Stimulated activated CD4-positive, alpha-beta T cell treated with anti-CD3 and anti-CD28 coated beads, Interleukin-2, amount 100 ng/mL, for 48 hours (primary cell): ENCODE data around the gene MATN3.

ENCODE experiments used
- DNase-seq, 2 donors: peaks; one replicate each; pipeline ENCODE4 v3.0.0-alpha.2; 2020

MATN3 gene

DNA sequence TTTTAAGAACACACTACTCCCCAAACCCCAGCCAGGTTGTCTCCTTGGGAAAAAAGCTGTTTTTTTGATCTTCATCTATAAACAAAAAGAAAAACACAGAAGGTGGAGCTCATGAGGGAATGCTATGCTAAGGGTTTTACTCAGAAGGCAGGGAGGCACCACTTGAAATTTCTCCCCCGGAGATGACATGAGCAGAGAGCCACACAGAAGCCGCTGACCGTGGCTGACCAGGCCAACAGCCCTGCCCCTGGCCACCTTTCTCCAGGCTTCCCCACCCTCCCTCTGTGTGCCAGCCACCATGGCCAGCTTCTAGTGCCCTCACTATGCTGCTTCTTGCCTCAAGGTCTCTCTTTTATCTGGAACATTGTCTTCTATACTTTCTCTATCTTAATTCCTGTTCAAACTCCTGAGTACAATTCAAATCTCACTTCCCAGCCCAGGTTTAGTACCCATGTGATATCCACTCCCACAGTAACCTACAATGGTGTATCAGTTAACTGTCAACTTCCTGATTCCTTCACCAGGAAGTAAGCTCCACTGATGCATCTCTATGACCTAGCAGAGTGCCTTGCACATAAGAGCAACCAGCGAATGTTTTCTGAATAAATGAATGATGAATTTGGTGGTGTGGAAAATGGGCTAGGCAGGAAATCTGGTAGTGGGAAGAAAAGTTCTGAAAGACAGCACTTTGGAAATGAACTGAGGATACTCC is 23.6 kb upstream of the MATN3 start:
- DNase-seq = no peak

- DNase-seq = no peak
Observed at GRCh38 chr2:20034821-20035220, 22.4 kb upstream of the MATN3 start.

GRCh38 chr2:20034218-20034617 is 21.8 kb upstream of the MATN3 start:
- no peak for DNase-seq

DNA sequence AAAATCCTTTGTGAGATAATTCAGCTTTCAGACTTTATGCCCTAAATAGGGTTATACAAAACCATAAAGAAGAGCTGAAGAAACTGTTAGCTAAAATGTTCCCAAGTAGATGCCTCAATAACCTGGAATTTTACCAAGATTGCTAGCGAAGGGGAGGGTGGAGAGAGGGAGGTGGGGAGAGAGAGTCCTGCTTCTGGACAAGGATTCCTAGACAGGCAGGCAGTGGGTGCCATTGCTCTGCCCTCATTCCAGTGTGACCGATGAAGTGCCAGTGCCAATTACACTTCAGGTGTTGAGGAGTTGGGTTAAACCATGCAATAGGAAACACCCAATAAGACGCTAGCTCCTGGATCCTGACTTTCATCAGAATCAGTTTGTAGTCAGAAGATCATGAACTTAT is 20.9 kb upstream of the MATN3 start:
- no peak for DNase-seq

- no peak for DNase-seq
Observed at GRCh38 chr2:20030224-20030623, 17.8 kb upstream of the MATN3 start.

DNA sequence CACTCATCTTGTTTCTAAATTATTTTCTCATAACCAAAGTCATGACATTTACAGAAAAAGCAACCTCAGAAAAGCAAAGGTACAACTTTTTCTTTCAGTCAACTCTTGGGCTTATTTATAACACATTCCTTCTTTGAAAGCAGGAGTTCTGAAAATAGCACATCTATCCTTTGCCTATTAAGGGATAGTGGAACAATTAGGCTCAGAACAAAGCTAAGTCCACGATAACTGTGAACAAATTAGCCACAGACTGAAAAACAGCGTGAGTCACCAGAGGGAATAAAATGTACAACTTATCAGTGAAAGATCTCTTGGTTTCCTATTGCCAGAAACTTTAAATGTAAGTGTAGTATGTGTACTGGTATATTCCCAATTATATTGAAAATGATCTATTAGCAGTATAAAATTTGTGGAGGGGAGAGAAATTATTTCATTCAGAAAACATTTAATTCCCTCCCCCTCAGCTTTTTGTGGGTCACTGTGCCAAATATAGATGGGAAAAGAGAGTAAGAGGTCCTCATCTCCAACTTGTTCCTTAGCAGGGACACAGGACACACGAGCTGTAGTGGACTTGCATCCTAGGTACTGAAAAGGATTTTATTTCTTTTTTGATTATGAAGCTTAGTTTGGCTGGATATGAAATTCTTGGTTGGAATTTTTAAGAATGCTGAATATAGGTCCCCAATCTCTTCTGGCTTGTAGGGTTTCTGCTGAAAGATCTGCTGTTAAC is 15.4 kb upstream of the MATN3 start:
- no peak for DNase-seq

DNA sequence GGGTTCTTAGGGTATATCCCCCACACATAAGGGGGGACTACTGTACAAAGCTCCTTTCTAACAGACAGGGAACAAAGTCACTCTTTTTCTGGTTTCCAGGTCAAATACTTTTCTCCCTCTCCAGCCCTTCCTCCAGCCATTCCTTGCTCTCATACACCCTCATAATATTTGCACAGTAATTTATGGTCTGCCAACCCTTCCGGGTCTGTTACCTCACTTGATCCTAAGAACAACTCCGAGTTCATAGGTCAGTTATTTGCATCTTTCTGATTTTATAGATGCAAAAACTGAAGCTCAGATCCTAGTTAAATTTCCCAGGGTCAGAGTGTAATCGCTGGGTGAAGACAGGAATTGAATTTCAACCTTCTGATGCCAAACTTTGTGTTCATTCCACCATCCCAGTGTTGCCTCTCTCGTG is 14.8 kb upstream of the MATN3 start:
- no peak for DNase-seq

DNA sequence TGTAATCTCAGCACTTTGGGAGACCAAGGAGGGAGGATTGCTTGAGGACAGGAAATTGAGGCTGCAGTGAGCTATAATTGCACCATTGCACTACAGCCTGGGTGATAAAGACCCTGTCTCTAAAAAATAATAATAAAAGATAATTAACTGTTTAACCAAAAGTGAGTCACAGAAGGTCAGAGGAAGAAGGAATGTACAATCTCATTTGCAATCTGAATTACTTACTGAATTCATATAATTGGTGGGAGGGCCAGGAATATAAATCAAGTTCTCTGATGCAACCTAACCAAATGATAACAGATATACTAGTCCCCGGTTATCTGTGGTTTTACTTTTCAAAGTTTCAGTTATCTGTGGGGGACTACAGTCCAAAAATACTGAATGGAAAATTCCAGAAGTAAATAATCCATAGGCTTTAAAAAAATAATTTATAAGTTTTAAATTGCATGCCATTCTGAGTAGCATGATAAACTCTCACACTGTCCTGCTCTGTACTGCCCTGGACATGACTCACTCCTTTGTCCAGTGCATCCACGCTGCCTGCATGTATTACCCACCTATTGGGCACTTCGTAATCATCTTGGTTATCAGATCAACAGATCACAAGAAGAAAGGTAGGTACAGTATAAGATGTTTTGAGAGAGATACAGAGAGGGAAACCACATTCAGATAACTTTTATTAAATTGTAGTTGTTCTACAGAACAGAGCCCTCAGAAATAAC is 12.8 kb upstream of the MATN3 start:
- DNase-seq = no peak

DNA sequence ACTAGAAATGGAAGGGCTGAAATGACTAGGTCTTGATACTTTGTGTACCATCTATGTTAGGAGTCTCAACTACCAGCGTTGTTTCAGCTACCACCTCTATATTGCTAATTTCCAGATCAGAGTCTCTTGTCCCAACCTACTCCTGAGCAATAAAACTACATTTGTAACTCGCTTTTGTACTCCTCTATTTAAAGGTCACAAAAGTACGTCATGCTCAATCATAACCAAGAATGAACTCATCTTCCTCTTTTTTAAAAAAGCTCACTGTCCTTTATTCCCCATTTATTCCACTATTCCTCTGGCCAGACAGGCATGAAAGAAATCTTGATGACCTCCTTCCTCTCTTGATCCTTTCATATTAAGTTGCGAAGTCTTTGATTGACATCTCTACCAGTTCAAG is 11.2 kb upstream of the MATN3 start:
- no peak for DNase-seq

DNA sequence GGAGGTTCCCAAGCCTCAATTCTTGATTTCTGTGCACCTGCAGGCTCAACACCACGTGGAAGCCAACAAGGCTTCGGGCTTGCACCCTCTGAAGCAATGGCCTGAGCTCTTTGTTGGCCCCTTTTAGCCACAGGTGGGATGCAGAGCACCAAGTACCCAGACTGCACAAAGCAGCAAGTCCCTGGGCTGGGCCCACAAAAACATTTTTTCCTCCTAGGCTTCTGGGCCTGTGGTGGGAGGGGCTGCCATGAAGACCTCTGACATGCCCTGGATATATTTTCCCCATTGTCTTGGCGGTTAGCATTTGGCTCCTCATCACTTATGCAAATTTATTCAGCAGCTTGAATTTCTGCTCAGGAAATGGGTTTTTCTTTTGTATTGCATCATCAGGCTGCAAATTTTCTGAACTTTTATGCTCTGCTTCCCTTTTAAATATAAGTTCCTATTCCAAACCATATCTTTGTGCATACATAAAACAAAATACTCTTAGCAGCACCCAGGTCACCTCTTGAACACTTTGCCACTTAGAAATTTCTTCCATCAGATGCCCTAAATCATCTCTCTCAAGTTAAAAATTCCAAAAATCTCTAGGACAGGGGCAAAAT is 9.0 kb upstream of the MATN3 start:
- DNase-seq = no peak

DNA sequence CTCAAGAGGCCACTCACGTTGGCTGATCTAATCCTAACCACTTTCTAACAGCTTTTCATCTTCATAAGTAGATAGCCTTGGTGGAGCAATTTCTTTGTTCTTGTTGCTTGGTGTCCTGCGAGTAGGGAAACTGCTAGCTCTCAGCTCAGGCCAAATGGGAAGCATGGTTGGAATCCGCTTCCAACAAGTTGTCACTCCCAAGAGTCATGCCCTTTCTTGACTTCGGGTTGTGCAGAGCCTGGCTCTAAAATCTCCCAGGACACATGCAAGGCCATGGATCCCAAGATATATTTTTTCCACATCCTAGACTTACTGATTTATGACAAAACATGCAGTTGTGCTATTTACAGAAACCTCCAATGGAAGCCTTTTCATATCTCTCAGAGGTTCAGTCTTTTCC is 7.3 kb upstream of the MATN3 start:
- DNase-seq = no peak

DNA sequence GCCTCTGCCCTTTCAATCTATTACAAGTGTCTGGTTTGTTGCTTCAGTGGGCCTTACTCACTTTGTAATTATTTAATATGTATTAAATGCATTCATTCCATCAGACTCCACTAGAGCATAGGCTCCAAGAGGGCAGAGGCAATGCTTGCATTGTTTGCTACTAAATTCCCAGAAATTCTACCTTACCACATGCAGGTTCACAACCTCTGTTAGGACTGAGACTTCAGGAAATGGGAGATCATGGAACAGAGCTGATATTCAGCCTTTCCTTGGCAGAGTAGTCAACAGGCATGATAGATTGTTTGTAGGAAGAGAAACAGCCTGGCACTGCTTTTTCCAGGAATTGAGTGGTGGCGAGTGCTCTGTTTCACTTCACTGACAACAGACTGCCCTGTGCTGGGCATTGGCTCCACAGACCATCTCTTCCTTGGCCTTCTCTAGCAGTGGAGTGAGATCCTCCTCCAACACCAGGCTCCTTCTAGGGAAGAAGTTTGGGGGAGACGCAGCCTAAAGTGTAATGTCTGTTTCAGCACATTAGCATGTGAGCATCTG is 6.2 kb upstream of the MATN3 start:
- no peak for DNase-seq

DNA sequence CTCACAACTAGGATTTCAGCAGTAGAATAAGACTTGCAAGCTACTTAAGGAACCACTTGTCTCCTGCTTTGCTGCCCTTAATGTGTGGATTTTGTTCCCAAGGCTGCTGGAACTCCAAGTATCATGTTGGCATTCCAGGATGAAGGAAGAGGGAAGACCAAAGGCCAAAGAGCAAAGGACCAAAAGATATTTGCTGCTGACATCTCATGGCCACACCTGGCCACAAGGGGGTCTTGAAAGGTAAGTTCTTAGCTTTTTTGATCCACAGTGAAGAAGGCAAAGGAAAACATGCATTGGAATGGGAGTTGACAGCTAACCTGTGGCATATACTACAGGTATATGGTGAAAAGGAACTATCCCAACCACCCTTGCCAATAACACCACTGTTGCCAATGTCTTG is 3.9 kb upstream of the MATN3 start:
- DNase-seq = no peak

DNA sequence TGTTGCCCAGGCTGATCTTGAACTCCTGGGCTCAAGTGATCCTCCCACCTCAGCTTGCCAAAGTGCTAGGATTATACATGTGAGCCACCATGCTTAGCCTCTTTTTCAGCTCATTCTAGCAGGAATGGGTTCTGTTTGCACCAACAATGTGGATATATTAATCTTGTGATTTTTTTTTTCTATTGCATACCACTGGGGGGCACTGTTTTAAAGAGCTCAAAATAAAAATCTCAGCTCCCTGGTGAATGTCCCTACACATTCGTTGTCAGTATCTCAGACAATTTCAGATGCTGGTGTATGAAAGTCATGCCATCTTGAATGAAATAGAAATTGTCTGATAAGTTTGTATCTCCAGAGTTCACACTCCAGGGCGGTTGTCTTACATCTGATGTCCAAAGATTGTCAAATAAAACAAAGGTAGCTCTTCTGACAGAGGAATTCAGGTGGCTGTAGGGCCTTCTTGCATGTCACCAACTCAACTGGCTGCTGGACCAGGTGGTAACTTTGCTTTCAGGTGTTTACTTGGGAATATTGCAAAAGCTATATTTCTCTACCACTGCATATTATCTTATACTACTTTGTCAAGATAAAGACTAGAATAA is 3.1 kb upstream of the MATN3 start:
- no peak for DNase-seq

- no peak for DNase-seq
Observed at GRCh38 chr2:20013126-20013849, 820 bp upstream of the MATN3 start.

DNA sequence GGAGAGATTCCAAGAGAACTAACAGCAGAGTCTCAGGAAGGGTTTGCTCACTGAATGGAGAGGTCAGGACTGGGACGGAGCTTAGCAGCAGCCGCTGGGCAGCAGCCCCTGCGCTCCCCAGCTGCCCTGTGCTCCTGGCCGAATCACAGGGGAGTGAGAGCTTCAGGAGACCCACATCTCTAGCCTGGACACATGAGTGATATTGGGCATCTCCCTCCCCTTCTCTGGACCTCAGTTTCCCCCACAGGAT is 511 bp downstream of the MATN3 start:
- no peak for DNase-seq

DNA sequence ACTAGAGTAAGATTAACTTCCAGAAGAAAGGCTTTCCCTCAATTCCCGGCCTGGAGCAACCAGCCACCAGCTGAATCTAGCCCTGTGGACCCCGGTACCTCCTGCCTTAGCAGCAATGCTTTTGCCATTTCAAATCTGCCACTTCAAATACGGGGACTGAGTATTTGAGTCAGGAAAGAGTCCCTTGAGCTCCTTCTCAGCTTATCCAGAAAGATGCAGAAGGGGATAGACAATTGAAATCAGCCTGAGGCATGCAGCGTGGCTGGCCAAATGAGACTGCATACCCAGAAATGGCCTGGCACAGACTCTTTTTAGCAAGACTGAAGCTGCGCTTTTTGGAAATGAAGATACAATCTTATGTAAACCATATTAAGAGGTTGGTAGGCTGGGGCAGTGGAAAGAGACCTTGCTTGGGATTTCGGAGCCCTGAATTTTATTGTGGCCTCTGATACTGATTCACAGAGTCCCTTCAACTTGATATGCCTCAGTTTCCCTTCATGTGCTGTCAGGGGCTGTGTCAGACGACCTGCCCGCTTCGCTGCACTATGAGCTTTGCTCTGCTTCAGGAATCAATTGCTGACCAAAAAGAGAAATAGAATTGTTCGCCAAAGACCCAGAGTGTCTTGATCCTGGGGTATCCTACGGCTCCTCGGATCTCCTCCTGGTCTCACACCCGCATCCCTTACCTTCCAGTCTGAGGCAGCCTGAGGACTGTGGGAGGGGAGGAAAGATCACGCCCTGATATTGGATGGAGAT is 1.0 kb downstream of the MATN3 start:
- no peak for DNase-seq

DNA sequence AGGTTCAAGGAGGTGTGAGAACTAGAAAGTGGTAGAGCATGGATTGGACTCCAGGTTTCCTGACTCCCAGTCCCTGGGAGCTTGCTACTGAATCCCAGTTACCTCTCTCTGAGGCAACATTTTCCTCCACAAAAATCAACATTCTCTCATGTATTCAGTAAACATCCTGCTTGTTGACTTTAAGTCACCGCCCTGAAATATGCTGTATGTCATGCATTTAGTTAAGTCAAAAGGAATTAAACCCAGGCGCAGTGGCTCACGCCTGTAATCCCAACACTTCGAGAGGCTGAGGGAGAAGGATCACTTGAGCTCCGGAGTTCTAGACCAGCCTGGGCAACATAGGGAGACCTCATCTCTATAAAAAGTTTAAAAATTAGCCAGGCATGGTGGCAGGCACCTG is 3.8 kb downstream of the MATN3 start:
- no peak for DNase-seq

- no peak for DNase-seq
Observed at GRCh38 chr2:20005891-20006470, 6.5 kb downstream of the MATN3 start.

GRCh38 chr2:20005067-20005627 is 7.3 kb downstream of the MATN3 start:
- no peak for DNase-seq

DNA sequence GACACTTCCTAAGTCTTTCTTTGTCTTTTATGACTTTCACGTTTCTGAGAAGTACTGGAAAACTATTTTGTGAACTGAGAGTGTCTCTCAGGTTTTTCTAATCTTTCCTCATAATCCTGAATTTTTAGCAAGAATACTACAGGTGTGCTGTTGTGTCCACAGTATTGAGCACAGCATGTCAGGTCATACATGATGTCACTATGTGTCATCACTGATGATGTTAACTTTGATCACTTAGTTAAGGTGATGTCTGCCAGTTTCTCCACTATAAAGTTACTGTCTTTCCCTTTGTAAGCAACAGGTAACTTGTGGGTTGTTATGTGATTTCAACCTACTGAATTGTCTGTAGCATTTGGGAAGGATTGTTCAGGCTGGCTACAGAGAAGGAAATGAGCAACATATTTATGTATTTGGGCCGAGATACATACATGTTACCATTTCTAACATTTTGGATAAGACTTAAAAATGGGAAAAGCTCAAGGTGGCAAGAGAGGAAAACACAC is 11.1 kb downstream of the MATN3 start:
- DNase-seq = no peak
